GM12872 (cell line): ENCODE measurements around the gene ADAM8.

Source experiments
- CTCF ChIP-seq: IDR thresholded peaks from 3 replicates; pipeline ENCODE4 v1.5.1; 2011; ENCODE audit warnings: low read depth, mild to moderate bottlenecking, low read length, moderate library complexity; ENCODE audit not compliant: insufficient read depth

Gene ADAM8

GRCh38 chr10:133276435-133277201 is at the start of gene ADAM8:
Gene ADAM8 (minus strand): TSS chr10:133276868. CDS start chr10:133276817, 51 bp downstream.
- no peak for TF ChIP-seq CTCF

GRCh38 chr10:133326223-133326551 is 49.5 kb upstream of the ADAM8 start:
- no peak for TF ChIP-seq CTCF

- TF ChIP-seq CTCF = no peak
Measured at GRCh38 chr10:133325440-133326222, 49.0 kb upstream of the ADAM8 start.

GRCh38 chr10:133324857-133325260 is 48.2 kb upstream of the ADAM8 start:
- TF ChIP-seq CTCF = no peak

GRCh38 chr10:133324198-133324792 is 47.6 kb upstream of the ADAM8 start:
- TF ChIP-seq CTCF = no peak

- peak; percentile 72 for TF ChIP-seq CTCF
Measured at GRCh38 chr10:133318494-133319127, 41.9 kb upstream of the ADAM8 start.

GRCh38 chr10:133316732-133317131 is 40.1 kb upstream of the ADAM8 start:
- no peak for TF ChIP-seq CTCF
